Activated CD4-positive, alpha-beta T cell treated with anti-CD3 and anti-CD28 coated beads, Interleukin-2, amount 50 U/mL, for 1 hour (primary cell): ENCODE measurements around the gene ASCC1.
"Not testable (repeated sequence)": the region's sequence is repeated elsewhere in the genome, so short reads cannot be mapped to it uniquely, and the experiment has no call there.

Experiments used
- DNase-seq: peaks from one replicate; pipeline ENCODE4 v3.0.0-alpha.2; 2020

Gene ASCC1

GRCh38 chr10:72123616-72124015 is 92.5 kb downstream of the ASCC1 start:
- DNase-seq: no peak

DNA sequence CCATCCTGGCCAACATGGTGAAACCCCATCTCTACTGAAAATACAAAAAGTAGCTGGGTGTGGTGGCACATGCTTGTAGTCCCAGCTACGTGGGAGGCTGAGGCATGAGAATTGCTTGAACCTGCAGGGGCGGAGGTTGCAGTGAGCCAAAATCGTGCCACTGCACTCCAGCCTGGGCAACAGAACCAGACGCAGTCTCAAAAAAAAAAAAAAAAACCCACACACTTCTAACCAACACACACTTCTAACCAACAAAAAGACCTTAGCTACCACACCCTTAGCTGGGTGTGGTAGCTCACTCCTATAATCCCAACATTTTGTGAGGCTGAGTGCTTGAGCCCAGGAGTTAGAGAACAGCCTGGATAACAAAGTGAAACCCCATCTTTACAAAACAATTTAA is 93.9 kb downstream of the ASCC1 start:
- DNase-seq: no peak

- DNase-seq: no peak
Measured at GRCh38 chr10:72121389-72121788, 94.7 kb downstream of the ASCC1 start.

DNA sequence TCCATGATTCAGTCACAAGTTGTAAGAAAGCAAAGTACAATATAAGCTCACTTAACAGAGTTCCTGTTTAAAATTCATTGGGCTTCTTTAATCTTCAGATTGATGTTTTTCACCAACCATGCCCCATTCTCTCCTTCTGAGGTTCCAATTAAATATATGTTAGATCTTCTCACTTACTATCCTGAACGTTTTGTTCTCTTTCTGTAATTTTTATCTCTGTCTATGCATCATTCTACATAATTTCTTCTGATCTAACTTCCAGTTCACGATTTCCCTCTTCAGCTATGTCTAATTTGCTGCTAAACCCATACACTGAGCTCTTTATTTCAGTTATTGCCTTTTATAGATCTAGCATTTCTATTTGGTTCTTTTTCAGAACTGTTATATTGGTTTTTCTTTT is 99.7 kb downstream of the ASCC1 start:
- DNase-seq: no peak

GRCh38 chr10:72114706-72115450 is 101.2 kb downstream of the ASCC1 start:
- DNase-seq: no peak

DNA sequence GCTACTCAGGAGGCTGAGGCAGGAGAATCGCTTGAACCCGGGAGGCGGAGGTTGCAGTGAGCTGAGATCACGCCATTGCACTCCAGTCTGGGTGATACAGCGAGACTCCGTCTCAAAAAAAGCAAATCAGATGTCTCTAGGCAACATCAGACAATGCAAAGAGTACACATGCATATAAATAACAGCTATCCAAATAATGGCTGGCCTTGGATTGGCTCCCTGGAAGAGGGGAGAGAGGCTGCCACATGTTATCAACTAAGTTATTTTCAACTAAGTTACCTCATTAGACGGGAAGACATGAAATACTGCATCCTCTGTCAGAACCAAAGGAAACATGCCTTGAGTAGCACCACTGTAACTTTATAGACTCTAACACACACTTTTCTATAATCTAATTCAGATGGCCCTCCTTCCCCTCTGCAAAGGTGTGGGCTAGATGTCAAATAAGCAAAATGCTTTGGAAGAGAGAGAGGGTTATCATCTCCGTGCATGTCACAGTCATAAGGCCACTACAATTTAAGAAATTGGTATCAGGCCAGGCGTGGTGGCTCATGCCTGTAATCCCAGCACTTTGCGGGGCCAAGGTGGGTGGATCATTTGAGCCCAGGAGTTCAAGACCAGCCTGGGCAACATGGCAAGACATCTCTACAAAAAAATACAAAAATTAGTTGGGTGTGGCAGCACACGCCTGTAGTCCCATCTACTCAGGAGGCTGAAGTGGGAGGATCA is 105.2 kb downstream of the ASCC1 start:
- DNase-seq: no peak

- DNase-seq: no peak
Measured at GRCh38 chr10:72109636-72110157, 106.4 kb downstream of the ASCC1 start.

DNA sequence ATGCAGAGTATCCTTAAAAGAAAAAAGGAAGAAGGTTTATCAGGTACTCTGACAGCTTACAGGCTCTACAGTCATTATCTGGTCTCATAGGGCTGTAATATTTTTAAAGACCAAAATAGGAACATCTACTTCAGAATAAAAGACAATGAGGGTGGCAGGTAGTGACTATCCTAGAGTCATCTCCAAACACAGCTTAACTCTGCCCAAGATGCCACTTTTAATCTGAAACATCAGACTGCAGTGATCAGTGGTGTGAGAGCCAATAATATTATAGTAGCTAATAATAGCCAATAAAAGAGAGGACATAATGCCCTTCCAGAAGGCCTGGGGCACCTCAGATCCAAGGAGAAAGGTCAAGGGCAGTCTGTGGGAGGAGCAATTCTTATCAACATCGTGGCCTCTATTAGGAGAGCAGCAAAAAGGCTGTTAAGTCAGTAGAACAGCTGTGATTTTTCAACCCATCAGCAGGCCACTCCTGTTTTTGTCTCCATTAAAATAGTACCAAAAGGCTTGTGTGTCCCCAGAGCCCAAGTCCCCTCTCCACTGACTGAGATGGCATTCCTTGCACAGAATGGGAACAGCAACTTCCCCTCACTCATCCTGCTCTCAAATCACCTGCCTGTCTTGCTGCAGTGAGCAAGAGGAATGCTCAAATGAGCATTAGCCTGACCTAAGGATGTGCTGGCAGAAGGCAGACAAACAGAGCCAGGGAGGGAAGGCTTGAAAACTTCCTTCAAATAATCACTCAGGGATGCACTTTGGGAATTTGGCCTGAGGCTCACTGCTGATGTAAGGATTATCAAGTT is 107.0 kb downstream of the ASCC1 start:
- no peak for DNase-seq

- not testable (repeated sequence) for DNase-seq
Measured at GRCh38 chr10:72108004-72108370, 108.1 kb downstream of the ASCC1 start.

DNA sequence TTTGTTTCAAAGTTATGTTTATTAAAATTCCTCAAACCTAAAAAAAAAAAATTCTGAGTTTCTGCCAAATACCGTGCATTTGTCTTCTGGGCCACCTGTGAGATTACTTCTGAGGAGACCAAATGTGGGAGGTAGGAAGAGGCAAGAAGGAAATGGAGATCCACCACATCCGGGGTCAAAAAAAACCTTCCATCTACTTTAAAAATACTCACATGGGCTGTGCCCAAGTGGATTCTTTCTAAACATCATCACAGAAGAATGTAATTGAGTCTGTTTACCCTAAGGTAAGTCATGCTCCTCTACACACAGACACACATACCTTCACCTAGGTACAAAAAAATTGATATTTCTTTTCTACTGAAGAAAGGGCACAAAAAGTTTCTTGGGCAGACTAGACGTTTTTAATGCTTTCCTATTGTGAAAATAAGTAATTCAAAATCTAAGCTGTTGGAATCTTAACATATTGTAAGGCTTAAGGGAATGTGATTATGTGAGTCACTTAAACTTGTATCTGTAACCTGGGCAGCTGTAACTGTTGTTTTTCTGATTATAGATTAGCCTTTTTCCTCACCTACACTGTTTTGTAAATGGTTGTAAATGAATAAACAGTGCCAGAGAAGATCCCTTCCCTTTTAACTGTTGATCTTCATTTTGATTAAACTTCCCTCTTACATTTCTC is 108.6 kb downstream of the ASCC1 start:
- no peak for DNase-seq

DNA sequence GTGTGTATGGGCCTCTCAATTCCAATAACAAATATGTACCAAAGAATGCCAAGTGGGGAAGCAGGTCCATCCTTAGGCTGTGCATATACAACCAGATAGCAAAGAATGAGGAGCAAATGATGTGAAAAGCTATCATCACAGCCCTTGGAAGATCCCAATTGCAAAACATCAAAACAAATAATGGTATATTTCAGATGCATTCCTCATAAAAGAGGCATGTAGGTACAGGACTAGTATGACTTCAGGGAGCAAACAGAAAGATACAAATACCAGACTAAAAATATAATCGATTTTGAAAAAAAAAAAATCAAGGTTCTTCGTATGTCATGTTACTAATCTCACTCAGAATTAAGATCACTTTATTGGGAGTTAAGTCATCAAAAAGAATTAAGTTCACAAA is 109.2 kb downstream of the ASCC1 start:
- no peak for DNase-seq

GRCh38 chr10:72106154-72106849 is 109.8 kb downstream of the ASCC1 start:
- DNase-seq: no peak

- no peak for DNase-seq
Measured at GRCh38 chr10:72105710-72106109, 110.4 kb downstream of the ASCC1 start.

GRCh38 chr10:72105098-72105475 is 111.0 kb downstream of the ASCC1 start:
- DNase-seq: no peak

- no peak for DNase-seq
Measured at GRCh38 chr10:72104472-72105097, 111.5 kb downstream of the ASCC1 start.

GRCh38 chr10:72099600-72099921 is 116.5 kb downstream of the ASCC1 start:
- no peak for DNase-seq

GRCh38 chr10:72098836-72099599 is 117.1 kb downstream of the ASCC1 start:
- DNase-seq: no peak

- DNase-seq: no peak
Measured at GRCh38 chr10:72098301-72098835, 117.7 kb downstream of the ASCC1 start.

DNA sequence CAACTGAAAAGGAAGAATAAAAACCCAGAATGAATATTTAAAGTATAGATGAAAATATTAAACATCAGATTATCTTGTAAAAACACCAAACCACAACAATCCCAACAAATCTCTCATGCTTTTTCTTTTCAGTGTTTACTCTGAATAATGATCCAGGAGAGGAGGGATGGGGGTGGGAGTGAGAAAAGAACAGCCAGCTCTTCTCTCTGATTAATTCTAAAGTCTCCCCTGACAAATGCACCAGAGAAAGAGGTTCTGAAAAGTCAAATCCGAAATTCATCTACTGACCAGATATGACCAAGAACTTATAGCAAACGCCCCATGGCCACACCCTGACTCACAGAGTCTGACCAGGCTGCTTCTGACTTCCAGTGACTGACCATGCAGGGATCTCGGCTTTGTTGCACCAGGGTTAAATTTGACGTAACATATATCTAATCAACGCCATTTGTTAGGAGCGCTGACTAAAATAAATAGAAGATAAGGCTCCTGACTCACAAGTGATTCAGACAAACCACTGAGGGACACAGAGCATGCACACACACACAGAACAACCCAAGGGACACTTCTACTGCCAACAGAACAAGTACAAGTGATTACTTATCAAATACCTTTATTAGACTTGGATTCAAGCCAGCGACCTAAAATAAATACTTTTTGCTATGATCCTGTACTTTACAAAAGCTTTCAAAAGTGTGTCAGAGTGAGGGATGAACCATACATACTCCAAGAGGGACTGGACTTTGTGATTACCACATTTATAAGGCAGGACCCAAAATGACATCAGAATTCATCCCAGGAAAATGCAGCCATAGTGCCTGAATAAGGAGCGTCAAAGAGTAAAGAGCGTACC is 118.4 kb downstream of the ASCC1 start:
- no peak for DNase-seq
